DMS114 treated with DMSO at 0.1 percent for 48 hours (cell line): ENCODE data around the gene EEFSEC.

Experiments used
- DNase-seq: peaks from one replicate; lab custom pipeline; 2025; ENCODE audit not compliant: unreplicated experiment; lab: John Stamatoyannopoulos, UW

Gene EEFSEC

DNA sequence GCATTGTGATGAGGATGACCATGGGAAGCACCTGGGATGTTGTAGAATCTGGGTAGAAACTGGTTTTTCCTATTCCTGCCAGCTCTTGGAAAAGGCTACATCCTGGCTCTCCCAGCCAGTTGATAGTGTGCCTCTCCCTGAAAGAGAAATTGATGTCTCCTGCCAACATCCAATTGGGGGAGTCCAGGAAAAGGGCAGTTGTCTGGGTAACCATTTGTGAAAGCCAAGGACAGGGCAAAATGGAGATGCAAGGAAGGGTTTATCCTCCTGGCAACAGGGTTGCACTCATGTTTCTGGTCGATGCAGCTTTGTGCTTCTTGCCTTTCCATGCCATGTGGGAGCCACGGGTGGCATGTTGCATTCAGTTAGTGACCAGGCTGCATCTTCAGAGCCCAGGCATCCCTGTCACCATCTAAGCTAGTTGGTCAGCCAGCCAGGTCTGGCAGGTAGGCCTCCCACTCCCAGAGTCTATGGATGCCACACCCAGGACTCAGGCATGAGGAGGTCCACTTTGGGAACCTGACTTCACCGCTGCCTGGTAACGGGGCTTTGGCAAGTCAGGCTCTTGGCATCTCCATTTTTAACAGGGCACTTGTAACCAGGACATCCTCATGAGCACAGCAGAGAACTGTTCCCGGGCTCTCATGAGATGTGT lies 159.9 kb downstream of the EEFSEC start:
- no peak for DNase-seq

- no peak for DNase-seq
Observed at GRCh38 chr3:128313935-128314334, 160.7 kb downstream of the EEFSEC start.

DNA sequence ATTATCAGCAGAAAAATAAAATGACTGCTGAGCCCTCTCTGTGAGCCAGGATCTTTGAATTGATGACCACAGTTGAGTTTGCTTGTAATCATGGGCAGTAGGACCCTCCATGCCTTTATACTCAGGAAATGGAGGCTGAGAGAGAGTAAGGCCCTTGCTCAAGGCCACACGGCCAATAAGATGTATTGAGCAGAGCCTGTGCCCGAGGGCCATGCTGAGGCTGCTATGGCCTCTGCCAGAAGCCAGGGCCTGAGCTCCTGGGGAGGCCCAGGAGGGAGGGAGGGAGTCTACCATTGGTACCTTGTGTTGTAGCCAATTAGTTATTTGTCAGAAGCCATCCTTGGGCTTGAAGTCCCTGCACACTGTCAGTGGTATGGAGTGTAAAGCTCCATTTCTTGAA lies 162.0 kb downstream of the EEFSEC start:
- DNase-seq: no peak

DNA sequence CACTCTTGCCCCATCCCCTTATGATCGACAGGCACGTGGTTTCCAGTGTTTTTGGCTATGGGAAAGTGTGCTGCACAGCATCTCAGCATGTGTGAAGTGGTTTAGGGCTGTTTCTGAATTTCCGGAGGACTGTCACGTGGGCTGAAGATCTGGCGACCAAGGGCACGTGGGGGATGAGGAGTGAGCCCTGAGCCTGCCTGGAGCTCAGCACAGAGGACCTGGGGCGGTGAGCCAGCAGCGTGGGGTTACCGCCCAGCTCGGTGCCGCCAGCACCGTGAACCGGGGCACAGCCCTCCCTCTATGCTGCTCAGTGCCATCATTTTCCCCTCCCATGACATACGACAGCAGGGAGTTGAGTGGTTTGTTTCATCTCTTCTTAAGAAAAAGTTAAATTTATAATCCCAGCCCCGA lies 163.2 kb downstream of the EEFSEC start:
- DNase-seq: no peak

GRCh38 chr3:128317101-128317697 lies 163.9 kb downstream of the EEFSEC start:
- DNase-seq: no peak

DNA sequence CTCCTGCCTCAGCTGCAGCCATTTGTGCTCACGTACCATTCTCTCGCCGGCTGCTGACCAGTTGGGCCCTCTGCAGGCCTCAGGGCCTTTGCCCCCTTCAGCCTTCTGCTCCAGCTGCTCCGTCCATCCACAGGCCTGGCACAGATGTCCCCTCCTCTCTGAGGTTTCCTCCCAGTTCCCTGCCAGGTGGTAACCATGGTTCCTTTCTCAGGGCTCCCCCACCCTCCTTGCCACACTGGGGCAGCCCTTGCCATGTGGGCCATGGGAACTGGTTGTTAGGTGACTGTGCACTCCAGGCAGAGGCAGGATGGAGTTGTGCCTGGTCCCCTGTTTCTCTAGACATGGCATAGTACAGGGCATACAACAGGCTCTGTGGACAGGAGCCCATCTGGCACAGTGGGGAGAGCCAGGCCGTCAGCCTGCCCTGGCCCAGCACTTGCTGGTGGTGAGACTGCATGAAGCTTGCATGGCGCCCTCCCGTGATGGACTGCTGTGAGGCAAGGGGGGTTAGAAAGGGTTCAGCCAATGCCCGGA lies 164.5 kb downstream of the EEFSEC start:
- no peak for DNase-seq

DNA sequence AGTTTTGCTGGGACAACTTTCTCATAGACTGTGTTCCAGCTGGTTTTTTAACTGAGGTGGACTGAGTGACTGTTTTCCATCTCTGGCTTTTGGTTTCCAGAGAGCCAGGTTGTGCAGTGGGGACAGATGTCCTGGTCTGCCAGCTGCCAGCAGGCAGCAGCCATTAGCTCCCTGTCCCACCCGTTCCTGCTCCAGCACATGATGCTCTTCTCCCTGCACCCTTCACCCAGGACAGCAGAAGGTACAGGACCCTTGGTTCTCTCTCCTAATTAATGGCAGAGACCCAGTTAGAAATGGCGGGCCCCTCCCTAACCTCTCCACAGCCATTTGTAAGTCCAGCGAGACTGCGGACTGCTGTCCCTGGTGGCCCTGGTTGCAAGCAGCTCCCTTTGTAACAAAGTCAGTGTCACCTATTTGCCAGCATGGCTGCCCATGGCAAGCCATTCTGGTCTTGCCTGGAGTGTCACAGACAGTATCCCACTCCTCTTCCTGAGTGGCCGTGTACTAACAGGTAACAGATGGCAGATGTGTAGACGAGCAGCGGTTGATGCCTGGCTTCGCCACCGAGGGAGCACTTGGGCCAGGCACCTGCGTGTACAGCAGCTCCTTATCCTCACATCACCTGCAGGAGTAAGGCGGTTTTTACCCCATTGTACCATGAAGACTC lies 165.1 kb downstream of the EEFSEC start:
- no peak for DNase-seq

DNA sequence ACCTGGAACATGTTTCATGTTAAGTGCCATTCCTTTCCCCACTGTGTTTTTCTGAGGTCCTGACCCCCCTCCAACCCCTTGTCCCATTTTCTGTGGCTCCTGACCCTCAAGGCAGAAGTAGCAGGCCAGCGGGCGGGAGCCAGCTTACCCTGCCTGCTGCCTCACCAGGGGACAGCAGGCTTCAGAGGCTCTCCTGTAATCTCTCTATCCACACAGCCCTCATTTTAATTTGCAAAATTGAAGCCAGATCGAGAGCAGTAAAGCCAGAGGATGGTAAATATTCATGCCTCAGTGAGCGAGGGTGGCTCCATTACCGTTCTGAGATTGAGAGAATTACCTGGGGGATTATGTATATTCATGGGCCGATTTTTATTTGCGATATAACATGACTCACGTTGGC lies 165.8 kb downstream of the EEFSEC start:
- DNase-seq: no peak

DNA sequence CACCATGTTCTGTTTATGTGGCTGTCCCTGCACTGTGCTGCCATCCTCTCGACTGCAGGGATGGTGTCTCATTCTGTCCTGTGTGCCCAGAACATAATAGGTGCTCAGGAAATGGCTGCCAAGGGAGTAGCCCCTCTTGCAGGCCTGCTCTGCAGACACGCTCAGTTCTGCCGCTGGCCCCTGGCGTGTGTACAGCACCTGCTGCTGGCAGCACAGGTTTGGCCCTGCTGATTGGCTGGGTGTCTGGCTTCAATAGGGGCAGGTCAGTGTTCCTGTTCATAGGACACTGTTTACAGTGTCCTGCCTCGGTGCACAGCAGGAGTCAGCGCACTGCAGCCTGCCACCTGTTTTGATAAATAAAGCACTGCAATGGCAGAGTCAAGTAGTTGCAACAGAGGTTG lies 166.5 kb downstream of the EEFSEC start:
- DNase-seq: no peak

GRCh38 chr3:128320551-128321340 lies 167.5 kb downstream of the EEFSEC start:
- DNase-seq: no peak

- no peak for DNase-seq
Observed at GRCh38 chr3:128321418-128321817, 168.1 kb downstream of the EEFSEC start.

DNA sequence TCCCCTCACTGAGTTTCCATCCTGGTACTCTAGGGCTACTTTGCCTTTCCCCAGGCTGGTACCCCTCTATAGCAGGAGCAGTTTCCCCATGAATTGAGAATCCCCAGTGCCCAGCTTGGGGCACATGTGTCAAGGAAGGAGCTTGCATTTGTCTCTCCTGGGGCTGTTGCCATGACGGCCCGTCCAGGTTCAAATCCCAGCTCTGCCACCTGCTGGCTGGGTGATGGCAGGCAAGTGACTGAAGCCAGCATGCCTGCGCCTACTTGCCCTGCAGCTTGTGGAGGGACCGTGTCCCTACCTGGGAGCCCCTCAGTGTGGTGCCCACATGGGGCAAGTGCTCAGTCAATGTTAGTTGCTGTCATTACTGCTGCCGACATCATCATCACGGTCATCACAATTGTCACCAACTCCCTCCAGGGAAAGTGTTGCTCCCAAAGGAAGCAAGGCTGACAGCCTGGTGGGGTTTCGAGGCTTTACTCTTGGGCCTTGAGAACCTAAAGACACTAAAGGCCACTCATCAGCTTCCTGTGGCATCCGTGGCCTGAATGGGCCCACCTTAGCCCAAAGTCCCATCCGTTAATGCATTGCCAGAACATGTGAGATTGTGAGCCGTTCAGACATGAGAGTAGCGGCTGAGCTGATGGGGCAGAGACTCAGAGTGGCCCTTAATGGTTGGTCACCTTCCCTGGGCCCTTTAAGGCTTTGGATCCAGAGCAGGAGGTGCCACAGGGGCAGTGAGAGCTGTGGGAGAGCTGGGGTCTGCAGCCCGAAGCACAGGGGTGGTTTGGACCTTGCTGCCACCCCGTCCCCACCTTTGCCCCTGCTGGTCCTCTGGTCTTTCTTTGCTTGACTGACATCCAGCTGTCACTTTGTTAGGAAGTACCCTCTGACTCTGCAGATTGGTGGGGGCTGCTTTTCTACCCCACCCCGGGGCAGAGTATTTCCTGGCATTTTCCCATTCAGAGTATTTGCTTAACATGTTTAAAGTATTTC lies 169.0 kb downstream of the EEFSEC start:
- no peak for DNase-seq

GRCh38 chr3:128323206-128324081 lies 170.2 kb downstream of the EEFSEC start:
- DNase-seq: no peak

DNA sequence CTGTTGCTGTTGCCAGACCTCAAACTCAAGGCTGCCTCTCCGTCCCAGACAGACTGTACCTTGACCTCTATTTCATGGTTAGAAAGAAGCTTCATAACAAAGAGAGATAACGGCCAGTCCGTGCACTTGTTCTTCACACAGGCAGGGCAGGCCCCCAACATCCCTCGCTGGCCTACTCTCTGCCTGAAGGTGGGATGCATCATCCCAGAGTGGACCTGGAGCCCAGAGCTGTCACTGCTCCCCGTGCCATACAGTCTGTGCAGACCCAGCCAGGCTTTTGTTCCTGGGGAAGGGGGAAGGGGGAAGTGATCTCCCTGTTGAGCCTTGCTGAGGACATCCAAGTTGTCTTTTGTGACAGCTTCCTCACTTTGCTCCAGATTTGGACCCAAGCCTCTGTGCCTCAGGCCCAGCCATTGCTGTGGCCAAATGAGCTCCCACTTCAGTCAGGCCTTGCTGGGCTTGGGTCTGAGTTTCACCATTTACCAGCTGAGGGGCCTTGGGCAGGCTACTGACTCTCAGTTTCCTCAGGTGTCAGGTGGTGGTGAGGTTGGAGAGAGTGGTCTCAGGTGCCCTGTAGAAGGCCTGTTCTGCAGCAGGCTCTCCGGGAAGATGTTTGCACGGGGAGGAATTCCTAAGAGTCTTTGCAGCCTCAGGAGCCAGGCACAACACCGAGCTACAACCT lies 171.8 kb downstream of the EEFSEC start:
- DNase-seq: no peak

DNA sequence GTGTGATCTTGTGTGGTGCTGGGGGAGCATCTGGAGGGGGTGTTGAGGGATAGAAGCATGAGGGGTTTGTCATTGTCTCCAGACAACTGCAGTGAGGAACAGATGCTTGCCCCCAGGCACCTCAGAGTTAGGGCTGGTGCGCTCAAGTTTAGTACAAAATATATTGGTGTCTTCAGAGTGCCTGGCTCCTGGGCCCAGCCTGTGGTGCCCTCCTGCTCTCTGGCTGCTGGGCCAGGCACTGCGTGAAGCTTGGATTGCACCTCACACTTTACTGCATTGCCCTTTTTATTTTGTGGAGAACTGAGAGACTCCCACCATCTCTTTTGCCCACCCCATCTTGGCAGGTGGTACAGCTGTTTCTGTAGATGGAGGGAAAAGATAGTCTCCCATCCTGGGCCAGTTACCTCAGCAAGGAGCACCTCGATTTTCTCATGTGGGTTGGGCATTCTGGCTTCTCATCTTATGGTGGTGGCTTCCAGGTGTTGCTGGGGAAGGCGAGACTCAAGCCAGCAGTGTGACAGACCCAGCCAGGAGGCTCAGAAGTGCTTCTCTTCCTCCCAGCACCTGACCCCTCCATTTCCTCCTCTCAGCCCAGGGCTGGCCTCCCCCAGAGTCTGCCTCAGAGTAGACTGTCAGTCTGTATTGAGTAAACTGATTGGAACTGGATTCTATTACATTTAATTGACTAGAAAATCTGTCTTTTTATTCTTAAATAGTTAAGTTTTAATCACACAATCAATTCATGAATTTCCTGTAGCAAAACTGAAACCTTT lies 173.0 kb downstream of the EEFSEC start:
- no peak for DNase-seq

DNA sequence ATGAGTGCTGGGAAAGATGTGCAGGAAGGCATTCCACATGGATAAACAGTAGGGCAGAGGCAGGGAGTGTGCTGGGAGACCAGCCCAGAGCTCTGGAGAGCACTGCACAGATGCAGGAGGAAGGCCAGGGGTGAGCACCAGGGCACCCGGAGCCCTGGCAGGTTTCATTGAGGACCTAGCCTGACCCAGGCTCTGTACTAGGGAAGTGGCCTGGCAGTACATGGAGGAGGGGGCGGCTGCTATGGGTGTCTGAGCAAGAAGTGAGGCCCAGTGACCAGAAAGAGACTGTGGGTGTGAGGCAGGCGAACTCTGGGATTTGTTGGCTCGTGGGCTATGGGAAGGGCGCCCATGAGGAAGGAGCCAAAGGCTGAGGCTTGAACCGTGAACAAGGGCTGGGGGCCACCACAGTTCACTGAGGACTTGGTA lies 174.3 kb downstream of the EEFSEC start:
- DNase-seq: no peak

GRCh38 chr3:128328546-128329458 lies 175.5 kb downstream of the EEFSEC start:
- DNase-seq: no peak
